Measurements from ENCODE around the gene CHAT. TPM values are rescaled to one million over a fixed set of nuclear protein-coding genes. Genes with fewer than 3 reads are reported as not detected.

CHAT gene
- total RNA-seq (not detected), polyA plus RNA-seq (not detected)
- long read RNA-seq, donor 1 = 0 reads
- long read RNA-seq, donor 2 = 0 reads
- long read RNA-seq, donor 3 = 0 reads

DNA sequence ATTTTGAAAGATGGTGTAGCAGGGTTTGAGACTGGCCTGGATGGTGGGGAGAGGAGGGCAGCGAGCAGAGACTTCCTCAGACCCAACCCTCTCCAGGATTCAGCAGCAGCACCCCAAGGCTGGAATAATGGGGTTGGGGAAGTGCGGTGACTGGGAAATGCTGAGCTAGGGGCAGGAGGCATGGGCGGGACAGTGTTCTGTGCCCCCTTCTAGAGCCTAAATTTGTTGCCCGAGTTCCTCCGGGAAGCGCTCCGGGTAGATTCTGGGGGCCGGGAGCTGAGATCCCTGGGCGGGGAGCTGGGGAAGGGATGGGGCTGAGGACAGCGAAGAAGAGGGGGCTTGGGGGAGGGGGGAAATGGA is at the start of gene CHAT:
TSS of gene CHAT (plus strand) at position 156 of the 360 bp plus-strand sequence. CDS start at position 309, 153 bp downstream.
- no peak for TF ChIP-seq CTCF (IDR thresholded peaks at IDR 0.05)
- no peak for TF ChIP-seq POLR2A (IDR thresholded peaks at IDR 0.05)
- no peak for TF ChIP-seq EP300 (IDR thresholded peaks at IDR 0.05)
- 1 to 4% (median 3%) methylated on average over 10 of the region's 10 CpGs for WGBS, 3 donors
- peaks cover 0 to 4% of the 10 kb centered on the region in 2 donors for H3K9me3 ChIP-seq
- H3K36me3 ChIP-seq = no peaks in the 10 kb centered on the region
- peaks cover 2% of the 10 kb centered on the region for H3K27me3 ChIP-seq
- no peak for DNase-seq
- H3K27ac ChIP-seq = no peak within 1 kb of the TSS
- H3K4me3 ChIP-seq = no peak within 1 kb of the TSS
- H3K4me1 ChIP-seq (ENCODE audit: insufficient read depth) = no peaks in the 10 kb centered on the region
- intact Hi-C loops (cut with DNase I) = no loop called here

DNA sequence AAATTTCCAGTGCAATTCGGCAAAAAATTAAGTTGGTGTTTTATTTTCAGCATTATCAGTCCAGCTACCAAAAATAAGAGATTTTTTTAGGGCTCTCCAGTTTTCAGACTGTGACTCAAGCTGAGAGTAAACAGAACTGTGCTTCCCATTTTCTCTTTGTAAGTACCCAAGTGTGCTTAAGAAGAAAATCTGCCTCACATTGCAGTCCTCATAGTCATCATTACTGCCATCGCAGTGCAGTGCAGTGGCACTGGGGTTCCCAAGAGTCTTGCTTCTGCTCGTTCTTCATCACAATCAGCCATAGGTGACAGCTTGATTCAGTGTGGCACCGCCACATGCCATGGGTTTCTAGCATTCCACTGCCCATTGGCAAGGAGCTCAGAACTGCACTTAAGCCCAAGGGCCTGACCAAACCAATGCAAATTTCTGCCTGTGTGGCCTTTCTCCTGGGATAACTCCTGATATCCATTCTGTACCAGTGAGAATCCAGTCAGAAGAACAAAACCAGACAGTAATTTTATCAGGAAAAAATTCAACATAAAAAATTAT is 49.3 kb upstream of the CHAT start:
- Histone ChIP-seq H3K27me3 (no peaks in the 10 kb centered on the region), H3K9me3 (no peaks in the 10 kb centered on the region), H3K27ac (no peak overlapping the region), H3K4me3 (no peak overlapping the region), H3K4me1 (ENCODE audit: insufficient read depth) (no peaks in the 10 kb centered on the region), H3K36me3 (no peaks in the 10 kb centered on the region)
- DNase-seq = no peak
- intact Hi-C loops (cut with DNase I) = loop anchor here in 1 of 4 donors (1.0 kb wide), 1 partner anchor 48 kb away; no protein-coding TSS in a partner anchor
- WGBS, 3 donors = 77 to 87% (median 84%) methylated on average over 4 of the region's 4 CpGs
- TF ChIP-seq EP300 (IDR thresholded peaks at IDR 0.05) = no peak
- no peak for TF ChIP-seq POLR2A (IDR thresholded peaks at IDR 0.05)
- no peak for TF ChIP-seq CTCF (IDR thresholded peaks at IDR 0.05)

DNA sequence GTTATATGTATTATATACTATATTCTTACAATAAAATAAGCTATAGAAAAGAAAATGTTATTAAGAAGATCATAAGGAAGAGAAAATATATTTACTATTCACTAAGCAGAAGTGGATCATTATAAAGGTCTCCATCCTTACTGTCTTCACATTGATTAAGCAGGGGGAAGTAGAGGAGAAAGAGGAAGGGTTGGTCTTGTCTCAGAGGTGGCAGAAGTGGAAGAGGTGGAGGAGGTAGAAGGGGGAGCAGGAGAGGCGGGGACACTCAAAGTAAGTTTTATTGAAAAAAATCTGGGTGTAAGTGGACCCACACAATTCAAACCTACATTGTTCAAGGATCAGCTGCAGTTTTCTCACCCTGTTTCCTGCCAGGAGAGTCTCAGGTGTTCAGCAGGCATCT is 46.0 kb upstream of the CHAT start:
- WGBS, 3 donors = 79 to 89% (median 85%) methylated on average over 1 of the region's 1 CpG
- TF ChIP-seq CTCF (IDR thresholded peaks at IDR 0.05) (no peak), POLR2A (IDR thresholded peaks at IDR 0.05) (no peak), EP300 (IDR thresholded peaks at IDR 0.05) (no peak)
- no peak for DNase-seq

DNA sequence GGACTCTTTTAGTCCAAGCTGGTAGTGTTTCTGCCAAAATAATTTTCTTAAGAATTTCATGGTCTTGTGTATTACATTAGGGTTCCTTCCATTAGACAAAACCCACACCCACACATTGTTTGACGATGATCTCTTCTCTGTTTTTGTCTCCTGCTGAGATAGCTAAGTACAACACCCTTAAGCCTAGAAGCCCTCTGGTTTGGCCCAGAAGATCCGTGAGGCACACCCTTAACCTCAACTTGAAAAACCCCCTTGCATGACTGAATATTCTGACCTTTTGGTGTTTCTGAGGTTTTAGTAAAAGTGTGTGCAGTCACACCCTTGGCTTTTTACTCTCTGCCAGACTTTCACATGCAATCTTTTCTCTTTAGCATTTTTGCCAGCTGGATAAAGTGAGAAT is 45.6 kb upstream of the CHAT start:
- no peaks in the 10 kb centered on the region for H3K4me1 ChIP-seq (ENCODE audit: insufficient read depth)
- no peaks in the 10 kb centered on the region for H3K27me3 ChIP-seq
- TF ChIP-seq CTCF (IDR thresholded peaks at IDR 0.05) (no peak), POLR2A (IDR thresholded peaks at IDR 0.05) (no peak), EP300 (IDR thresholded peaks at IDR 0.05) (no peak)
- H3K27ac ChIP-seq = no peak overlapping the region
- H3K4me3 ChIP-seq = no peak overlapping the region
- DNase-seq = no peak
- intact Hi-C loops (cut with DNase I) = no loop called here
- H3K9me3 ChIP-seq = no peaks in the 10 kb centered on the region
- H3K36me3 ChIP-seq = no peaks in the 10 kb centered on the region
- 22 to 51% (median 32%) methylated on average over 2 of the region's 2 CpGs for WGBS, 3 donors

More for the DNA sequence above, 46.0 kb upstream of the CHAT start:
- no peaks in the 10 kb centered on the region for H3K9me3 ChIP-seq
- intact Hi-C loops (cut with DNase I) = no loop called here
- no peak overlapping the region for H3K4me3 ChIP-seq
- H3K27me3 ChIP-seq = no peaks in the 10 kb centered on the region
- H3K27ac ChIP-seq = no peak overlapping the region
- no peaks in the 10 kb centered on the region for H3K36me3 ChIP-seq
- H3K4me1 ChIP-seq (ENCODE audit: insufficient read depth) = no peaks in the 10 kb centered on the region

All from ovary (tissue), 10 donors.